Measurements from ENCODE around the gene TNS1. TPM values are rescaled to one million over a fixed set of nuclear protein-coding genes. Genes with fewer than 3 reads are reported as not detected.

Gene TNS1
- total RNA-seq, 1 donor from 2014 or later = 7.9 TPM

DNA sequence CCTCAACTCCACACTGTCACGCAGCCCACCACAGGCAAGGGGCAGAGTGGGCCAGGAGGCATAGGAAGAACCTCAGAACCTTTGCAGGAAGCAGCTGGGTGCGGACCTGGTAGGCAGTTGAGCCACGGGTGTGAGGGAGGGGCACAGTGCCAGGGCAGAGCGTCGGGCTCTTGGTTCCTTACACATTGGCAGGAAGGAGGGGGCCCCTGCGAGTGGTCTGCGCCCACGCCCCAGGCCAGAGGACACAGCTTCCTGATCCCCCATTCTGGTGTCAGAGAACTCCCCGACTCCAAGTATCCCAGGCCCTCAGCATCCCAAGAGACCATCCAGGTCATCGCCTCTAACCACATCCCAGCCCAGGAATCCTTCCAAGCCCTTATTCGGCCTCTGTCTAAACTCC lies 61.5 kb downstream of the TNS1 start:
- Mint-ChIP-seq H3K27me3 (peaks cover 10% of the 10 kb centered on the region), H3K9me3 (ENCODE audit: low read depth) (no peaks in the 10 kb centered on the region), H3K36me3 (ENCODE audit: insufficient read depth) (no peaks in the 10 kb centered on the region), H3K27ac (no peak overlapping the region), H3K4me3 (ENCODE audit: low read depth) (no peak overlapping the region), H3K4me1 (ENCODE audit: low read depth) (peaks cover 41% of the 10 kb centered on the region)
- DNase-seq (ENCODE audit: low spot score, unreplicated experiment) = no peak
- no peak for TF ChIP-seq CTCF (IDR thresholded peaks at IDR 0.05; ENCODE audit: unreplicated experiment)

GRCh38 chr2:217940261-217941220 lies 62.3 kb downstream of the TNS1 start:
- H3K4me3 Mint-ChIP-seq (ENCODE audit: low read depth) = no peak overlapping the region
- H3K27me3 Mint-ChIP-seq = peaks cover 5% of the 10 kb centered on the region
- TF ChIP-seq CTCF (IDR thresholded peaks at IDR 0.05; ENCODE audit: unreplicated experiment) = no peak
- H3K36me3 Mint-ChIP-seq (ENCODE audit: insufficient read depth) = no peaks in the 10 kb centered on the region
- DNase-seq (ENCODE audit: low spot score, unreplicated experiment) = no peak
- H3K4me1 Mint-ChIP-seq (ENCODE audit: low read depth) = peaks cover 45% of the 10 kb centered on the region
- H3K9me3 Mint-ChIP-seq (ENCODE audit: low read depth) = no peaks in the 10 kb centered on the region
- peak overlapping the region; percentile 43 for H3K27ac Mint-ChIP-seq

- H3K27me3 Mint-ChIP-seq = peaks cover 6% of the 10 kb centered on the region
- no peak for TF ChIP-seq CTCF (IDR thresholded peaks at IDR 0.05; ENCODE audit: unreplicated experiment)
- H3K4me3 Mint-ChIP-seq (ENCODE audit: low read depth) = no peak overlapping the region
- H3K27ac Mint-ChIP-seq = no peak overlapping the region
- no peaks in the 10 kb centered on the region for H3K36me3 Mint-ChIP-seq (ENCODE audit: insufficient read depth)
- H3K4me1 Mint-ChIP-seq (ENCODE audit: low read depth) = peaks cover 45% of the 10 kb centered on the region
- no peak for DNase-seq (ENCODE audit: low spot score, unreplicated experiment)
- no peaks in the 10 kb centered on the region for H3K9me3 Mint-ChIP-seq (ENCODE audit: low read depth)
Measured at GRCh38 chr2:217939629-217940245, 63.1 kb downstream of the TNS1 start.

GRCh38 chr2:217939220-217939619 lies 63.6 kb downstream of the TNS1 start:
- no peak for DNase-seq (ENCODE audit: low spot score, unreplicated experiment)
- H3K27me3 Mint-ChIP-seq = peaks cover 6% of the 10 kb centered on the region
- no peak overlapping the region for H3K27ac Mint-ChIP-seq
- no peak overlapping the region for H3K4me3 Mint-ChIP-seq (ENCODE audit: low read depth)
- no peaks in the 10 kb centered on the region for H3K9me3 Mint-ChIP-seq (ENCODE audit: low read depth)
- TF ChIP-seq CTCF (IDR thresholded peaks at IDR 0.05; ENCODE audit: unreplicated experiment) = no peak
- no peaks in the 10 kb centered on the region for H3K36me3 Mint-ChIP-seq (ENCODE audit: insufficient read depth)
- peaks cover 40% of the 10 kb centered on the region for H3K4me1 Mint-ChIP-seq (ENCODE audit: low read depth)

DNA sequence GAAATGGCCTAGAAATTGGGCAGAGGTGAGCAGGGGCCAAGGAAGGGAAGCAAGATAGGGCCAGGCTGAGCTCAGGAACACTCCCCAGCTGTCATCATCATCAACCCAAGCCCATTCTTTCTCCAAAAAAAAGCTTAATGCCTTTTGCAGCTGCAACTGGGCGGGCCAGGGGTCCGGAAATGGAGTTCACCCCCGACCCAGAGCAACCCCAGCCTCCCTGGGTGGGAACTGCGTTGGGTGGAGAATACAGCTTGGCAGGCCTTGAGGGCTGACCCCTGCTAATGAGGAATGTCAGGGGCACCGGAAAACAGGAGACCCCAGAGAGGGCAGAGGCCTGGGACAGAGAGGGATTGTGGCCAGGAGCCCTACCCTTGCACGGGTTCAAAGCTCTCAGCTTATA lies 64.8 kb downstream of the TNS1 start:
- no peak overlapping the region for H3K4me3 Mint-ChIP-seq (ENCODE audit: low read depth)
- no peaks in the 10 kb centered on the region for H3K9me3 Mint-ChIP-seq (ENCODE audit: low read depth)
- no peak for TF ChIP-seq CTCF (IDR thresholded peaks at IDR 0.05; ENCODE audit: unreplicated experiment)
- H3K27me3 Mint-ChIP-seq = peaks cover 12% of the 10 kb centered on the region
- no peaks in the 10 kb centered on the region for H3K36me3 Mint-ChIP-seq (ENCODE audit: insufficient read depth)
- peak overlapping the region; percentile 71 for H3K27ac Mint-ChIP-seq
- DNase-seq (ENCODE audit: low spot score, unreplicated experiment) = no peak
- H3K4me1 Mint-ChIP-seq (ENCODE audit: low read depth) = peaks cover 31% of the 10 kb centered on the region
